ENCODE results near the gene CES2.

DNA sequence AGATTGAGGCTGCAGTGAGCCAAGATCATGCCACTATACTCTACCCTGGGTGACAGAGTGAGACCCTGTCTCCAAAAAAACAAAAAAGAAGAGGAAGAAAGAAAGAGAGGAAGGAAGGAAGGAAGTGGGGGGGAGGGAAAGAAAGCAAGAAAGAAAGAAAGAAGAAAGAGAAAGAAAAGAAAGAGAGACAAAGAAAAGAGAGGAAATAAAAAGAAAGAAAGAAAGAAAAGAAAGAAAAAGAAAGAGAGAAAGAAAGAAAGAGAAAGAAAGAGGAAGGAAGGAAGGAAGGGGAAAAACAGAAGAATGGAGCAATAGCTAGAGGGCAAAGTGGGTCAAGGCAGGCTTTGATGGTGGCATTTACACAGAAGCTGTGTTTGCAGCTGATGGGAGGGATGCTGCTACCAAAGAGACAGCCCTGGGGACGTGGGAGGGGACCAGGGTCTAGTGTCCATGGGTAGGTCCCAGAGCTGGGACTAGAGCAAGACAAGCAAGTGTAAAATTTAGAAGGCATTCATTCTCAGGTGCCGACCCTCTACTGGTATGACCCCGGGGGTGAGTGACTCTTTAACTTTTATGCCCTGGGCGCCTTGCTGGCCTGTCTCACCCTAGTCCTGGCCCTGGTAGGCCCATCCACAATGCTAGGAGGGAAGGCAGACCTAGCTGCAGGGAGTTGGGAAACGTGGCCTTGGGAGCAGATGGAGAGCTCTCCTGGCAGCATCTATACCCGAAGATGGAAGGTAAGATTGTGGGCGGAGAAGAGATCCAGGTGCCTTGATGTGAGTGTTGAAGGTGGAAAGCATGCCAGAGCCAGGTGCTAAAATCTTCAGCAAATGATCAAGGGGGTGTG lies 23.8 kb downstream of the CES2 start:
- TF ChIP-seq, protein P1, sequence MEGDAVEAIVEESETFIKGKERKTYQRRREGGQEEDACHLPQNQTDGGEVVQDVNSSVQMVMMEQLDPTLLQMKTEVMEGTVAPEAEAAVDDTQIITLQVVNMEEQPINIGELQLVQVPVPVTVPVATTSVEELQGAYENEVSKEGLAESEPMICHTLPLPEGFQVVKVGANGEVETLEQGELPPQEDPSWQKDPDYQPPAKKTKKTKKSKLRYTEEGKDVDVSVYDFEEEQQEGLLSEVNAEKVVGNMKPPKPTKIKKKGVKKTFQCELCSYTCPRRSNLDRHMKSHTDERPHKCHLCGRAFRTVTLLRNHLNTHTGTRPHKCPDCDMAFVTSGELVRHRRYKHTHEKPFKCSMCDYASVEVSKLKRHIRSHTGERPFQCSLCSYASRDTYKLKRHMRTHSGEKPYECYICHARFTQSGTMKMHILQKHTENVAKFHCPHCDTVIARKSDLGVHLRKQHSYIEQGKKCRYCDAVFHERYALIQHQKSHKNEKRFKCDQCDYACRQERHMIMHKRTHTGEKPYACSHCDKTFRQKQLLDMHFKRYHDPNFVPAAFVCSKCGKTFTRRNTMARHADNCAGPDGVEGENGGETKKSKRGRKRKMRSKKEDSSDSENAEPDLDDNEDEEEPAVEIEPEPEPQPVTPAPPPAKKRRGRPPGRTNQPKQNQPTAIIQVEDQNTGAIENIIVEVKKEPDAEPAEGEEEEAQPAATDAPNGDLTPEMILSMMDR (IDR thresholded peaks at IDR 0.05): no peak
- no peak for TF ChIP-seq POLR2A (IDR thresholded peaks at IDR 0.05)

Measured in Peyer's patch (tissue), 4 donors.